Activated CD4-positive, alpha-beta memory T cell treated with anti-CD3 and anti-CD28 coated beads for 36 hours (primary cell): ENCODE measurements around the gene PFKFB3. TPM values are rescaled to one million over a fixed set of nuclear protein-coding genes. Genes with fewer than 3 reads are reported as not detected.
"Not testable (repeated sequence)": the region's sequence is repeated elsewhere in the genome, so short reads cannot be mapped to it uniquely, and the experiment has no call there.

Source experiments
- CTCF ChIA-PET: fragments of 350-600 bp; sonication (Branson Sonifier 250); formaldehyde crosslinking; loops from one replicate; lab custom pipeline; 2021; ENCODE audit warnings: antibody characterized with exemption, inconsistent platforms; lab: Charles Lee
- POLR2A ChIA-PET: fragments of 350-600 bp; sonication (Branson Sonifier 250); formaldehyde crosslinking; loops from one replicate; lab custom pipeline; 2021; ENCODE audit warnings: antibody characterized with exemption; lab: Charles Lee
- DNase-seq: peaks from one replicate; pipeline ENCODE4 v3.0.0-alpha.2; 2020
- H3K27ac Mint-ChIP-seq: one replicate; pipeline ENCODE4 v1.8.0; 2021; ENCODE audit warnings: mixed read lengths
- H3K27me3 Mint-ChIP-seq: one replicate; pipeline ENCODE4 v1.8.0; 2021; ENCODE audit warnings: mixed read lengths
- H3K36me3 Mint-ChIP-seq: one replicate; pipeline ENCODE4 v1.8.0; 2021; ENCODE audit warnings: mixed read lengths
- H3K4me1 Mint-ChIP-seq: one replicate; pipeline ENCODE4 v1.8.0; 2021; ENCODE audit warnings: low read depth, mixed read lengths
- H3K4me3 Mint-ChIP-seq: one replicate; pipeline ENCODE4 v1.8.0; 2021; ENCODE audit warnings: mild to moderate bottlenecking, mixed read lengths
- H3K9me3 Mint-ChIP-seq: one replicate; pipeline ENCODE4 v1.8.0; 2021; ENCODE audit warnings: mixed read lengths
- intact Hi-C: fragments of 100-400 bp; cut with micrococcal nuclease; formaldehyde crosslinking; loops from one replicate; pipeline ENCODE4 v1.15.1; 2023
- total RNA-seq, 2 experiments: library from RNA; stranded (reverse); gene quantifications; one replicate each; pipeline ENCODE4 v1.2.3, GENCODE V29; 2021

PFKFB3 gene
- total RNA-seq, 2 experiments from 2014 or later, result 70.6 to 76.4 TPM

- POLR2A ChIA-PET, result interaction anchor here (0.7 to 2.9 kb wide), 25 partner anchors 15 to 354 kb away, joined by 3 to 23 read pairs (median 5); partner anchors contain the start of genes ANKRD16, FBH1 and IL2RA
- intact Hi-C loops, result loop anchor here (1.0 to 5.0 kb wide), 10 partner anchors 29 to 390 kb away; partner anchors contain the start of genes GDI2, PRKCQ and RBM17
- Mint-ChIP-seq H3K9me3 (no peaks in the 10 kb centered on the region), H3K27me3 (no peaks in the 10 kb centered on the region), H3K36me3 (peaks cover 11% of the 10 kb centered on the region), H3K4me1 (peaks cover 26% of the 10 kb centered on the region), H3K27ac (peak overlapping the region; percentile 91), H3K4me3 (peak overlapping the region; percentile 84)
- CTCF ChIA-PET, result interaction anchor here (0.7 to 7.3 kb wide), 48 partner anchors 8 to 477 kb away, joined by 3 to 160 read pairs (median 6); no protein-coding TSS in a partner anchor
- DNase-seq, result peak; percentile 24
Measured at GRCh38 chr10:6202098-6202683, 541 bp upstream of the PFKFB3 start.

GRCh38 chr10:6203331-6204062, 765 bp downstream of the PFKFB3 start:
- POLR2A ChIA-PET, result interaction anchor here (0.6 to 2.3 kb wide), 19 partner anchors 15 to 208 kb away, joined by 3 to 20 read pairs (median 5); partner anchors contain the start of gene IL2RA
- CTCF ChIA-PET, result interaction anchor here (0.7 to 7.3 kb wide), 24 partner anchors 9 to 212 kb away, joined by 3 to 160 read pairs (median 9); no protein-coding TSS in a partner anchor
- H3K4me1 Mint-ChIP-seq, result peaks cover 33% of the 10 kb centered on the region

GRCh38 chr10:6204063-6204340, 1.3 kb downstream of the PFKFB3 start:
- H3K36me3 Mint-ChIP-seq, result peaks cover 16% of the 10 kb centered on the region
- peak overlapping the region; percentile 63 for H3K27ac Mint-ChIP-seq
- no peaks in the 10 kb centered on the region for H3K9me3 Mint-ChIP-seq
- peak; percentile 77 for DNase-seq
- CTCF ChIA-PET, result interaction anchor here (0.7 to 7.3 kb wide), 5 partner anchors 94 to 198 kb away, joined by 3 to 160 read pairs (median 6); no protein-coding TSS in a partner anchor
- H3K4me3 Mint-ChIP-seq, result peak overlapping the region; percentile 90
- no peaks in the 10 kb centered on the region for H3K27me3 Mint-ChIP-seq
- intact Hi-C loops, result loop anchor here (5.0 kb wide), 2 partner anchors 378 to 392 kb away; partner anchors contain the start of genes GDI2 and PRKCQ
- peaks cover 35% of the 10 kb centered on the region for H3K4me1 Mint-ChIP-seq
- POLR2A ChIA-PET, result interaction anchor here (0.7 to 1.1 kb wide), 2 partner anchors 15 to 144 kb away, joined by 3 read pairs; no protein-coding TSS in a partner anchor

More at GRCh38 chr10:6203331-6204062, 765 bp downstream of the PFKFB3 start:
- peaks cover 14% of the 10 kb centered on the region for H3K36me3 Mint-ChIP-seq
- peak; percentile 66 for DNase-seq
- intact Hi-C loops, result loop anchor here (2.0 to 5.0 kb wide), 6 partner anchors 31 to 391 kb away; partner anchors contain the start of genes GDI2, PRKCQ and RBM17
- H3K27me3 Mint-ChIP-seq, result no peaks in the 10 kb centered on the region
- peak overlapping the region; percentile 90 for H3K4me3 Mint-ChIP-seq
- H3K9me3 Mint-ChIP-seq, result no peaks in the 10 kb centered on the region
- peak overlapping the region; percentile 63 for H3K27ac Mint-ChIP-seq

GRCh38 chr10:6204341-6205191, 1.8 kb downstream of the PFKFB3 start:
- H3K27me3 Mint-ChIP-seq, result no peaks in the 10 kb centered on the region

GRCh38 chr10:6206486-6206885, 3.8 kb downstream of the PFKFB3 start:
- H3K27me3 Mint-ChIP-seq, POLR2A ChIA-PET, H3K27ac Mint-ChIP-seq, CTCF ChIA-PET, H3K4me3 Mint-ChIP-seq, DNase-seq, H3K9me3 Mint-ChIP-seq, intact Hi-C loops: not testable (repeated sequence)
- peaks cover 26% of the 10 kb centered on the region for H3K4me1 Mint-ChIP-seq
- H3K36me3 Mint-ChIP-seq, result peaks cover 16% of the 10 kb centered on the region

More at GRCh38 chr10:6204341-6205191, 1.8 kb downstream of the PFKFB3 start:
- H3K36me3 Mint-ChIP-seq, result peaks cover 16% of the 10 kb centered on the region
- intact Hi-C loops, result loop anchor here (5.0 kb wide), 2 partner anchors 378 to 392 kb away; partner anchors contain the start of genes GDI2 and PRKCQ
- H3K27ac Mint-ChIP-seq, result no peak overlapping the region
- CTCF ChIA-PET, result interaction anchor here (0.7 to 7.3 kb wide), 5 partner anchors 94 to 197 kb away, joined by 3 to 160 read pairs (median 6); no protein-coding TSS in a partner anchor
- POLR2A ChIA-PET, result interaction anchor here (0.7 to 1.1 kb wide), 2 partner anchors 14 to 144 kb away, joined by 3 read pairs; no protein-coding TSS in a partner anchor
- peak; percentile 15 for DNase-seq
- H3K4me3 Mint-ChIP-seq, result peak overlapping the region; percentile 90
- H3K9me3 Mint-ChIP-seq, result no peaks in the 10 kb centered on the region
- H3K4me1 Mint-ChIP-seq, result peaks cover 35% of the 10 kb centered on the region

- Mint-ChIP-seq H3K27ac (peak overlapping the region; percentile 61), H3K4me3 (no peak overlapping the region), H3K4me1 (peaks cover 19% of the 10 kb centered on the region), H3K27me3 (no peaks in the 10 kb centered on the region), H3K9me3 (no peaks in the 10 kb centered on the region), H3K36me3 (peaks cover 16% of the 10 kb centered on the region)
- intact Hi-C loops, result no loop called here
- peak; percentile 31 for DNase-seq
- ChIA-PET CTCF (interaction anchor here (0.9 to 1.9 kb wide), 3 partner anchors 34 to 198 kb away, joined by 3 to 11 read pairs (median 9); no protein-coding TSS in a partner anchor), POLR2A (interaction anchor here (0.9 kb wide), 1 partner anchor 68 kb away, joined by 4 read pairs; no protein-coding TSS in a partner anchor)
Measured at GRCh38 chr10:6207658-6208057, 4.9 kb downstream of the PFKFB3 start.

GRCh38 chr10:6208799-6209235, 6.1 kb downstream of the PFKFB3 start:
- no peak for DNase-seq
- POLR2A ChIA-PET, result no interaction called here

GRCh38 chr10:6211341-6211670, 8.6 kb downstream of the PFKFB3 start:
- H3K27me3 Mint-ChIP-seq, result no peaks in the 10 kb centered on the region
- no peak for DNase-seq
- ChIA-PET CTCF (no interaction called here), POLR2A (no interaction called here)
- peaks cover 25% of the 10 kb centered on the region for H3K36me3 Mint-ChIP-seq
- H3K4me1 Mint-ChIP-seq, result peaks cover 11% of the 10 kb centered on the region
- H3K4me3 Mint-ChIP-seq, result no peak overlapping the region
- no peaks in the 10 kb centered on the region for H3K9me3 Mint-ChIP-seq
- intact Hi-C loops, result no loop called here
- no peak overlapping the region for H3K27ac Mint-ChIP-seq

More at GRCh38 chr10:6208799-6209235, 6.1 kb downstream of the PFKFB3 start:
- Mint-ChIP-seq H3K27me3 (no peaks in the 10 kb centered on the region), H3K27ac (no peak overlapping the region), H3K4me3 (no peak overlapping the region), H3K9me3 (no peaks in the 10 kb centered on the region), H3K36me3 (peaks cover 22% of the 10 kb centered on the region), H3K4me1 (peaks cover 19% of the 10 kb centered on the region)
- CTCF ChIA-PET, result no interaction called here
- intact Hi-C loops, result no loop called here

GRCh38 chr10:6211671-6212635, 9.2 kb downstream of the PFKFB3 start:
- DNase-seq, result no peak
- H3K27me3 Mint-ChIP-seq, result no peaks in the 10 kb centered on the region
- POLR2A ChIA-PET, result no interaction called here
- CTCF ChIA-PET, result interaction anchor here (1.0 to 1.9 kb wide), 2 partner anchors 10 to 190 kb away, joined by 3 to 8 read pairs; partner anchors contain the start of gene PFKFB3
- intact Hi-C loops, result no loop called here
- H3K4me3 Mint-ChIP-seq, result no peak overlapping the region
- peaks cover 31% of the 10 kb centered on the region for H3K36me3 Mint-ChIP-seq
- peaks cover 11% of the 10 kb centered on the region for H3K4me1 Mint-ChIP-seq
- no peak overlapping the region for H3K27ac Mint-ChIP-seq
- no peaks in the 10 kb centered on the region for H3K9me3 Mint-ChIP-seq

- intact Hi-C loops, result no loop called here
- H3K4me3 Mint-ChIP-seq, result no peak overlapping the region
- no peaks in the 10 kb centered on the region for H3K27me3 Mint-ChIP-seq
- ChIA-PET POLR2A (no interaction called here), CTCF (interaction anchor here (1.9 kb wide), 2 partner anchors 10 to 189 kb away, joined by 6 to 8 read pairs; partner anchors contain the start of gene PFKFB3)
- peaks cover 35% of the 10 kb centered on the region for H3K36me3 Mint-ChIP-seq
- H3K4me1 Mint-ChIP-seq, result peaks cover 5% of the 10 kb centered on the region
- no peaks in the 10 kb centered on the region for H3K9me3 Mint-ChIP-seq
- no peak overlapping the region for H3K27ac Mint-ChIP-seq
- no peak for DNase-seq
Measured at GRCh38 chr10:6212806-6213205, 10.1 kb downstream of the PFKFB3 start.
